Upper lobe of left lung (tissue), 6 donors: ENCODE data around the gene XRCC6. TPM values are rescaled to one million over a fixed set of nuclear protein-coding genes. Genes with fewer than 3 reads are reported as not detected.
A peak's percentile ranks its signal among the peaks of the same experiment; 100 is the strongest.

ENCODE experiments used
- ATAC-seq, 2 donors: fragments of 200-7000 bp; cut with Tn5 transposase; one replicate each; pipeline ENCODE4 v1.9.1; 2022; ENCODE audit warnings: mild to moderate bottlenecking in 2 of 2, moderate library complexity in 2 of 2; ENCODE audit not compliant: low FRiP score in 2 of 2
- DNase-seq, 2 donors: peaks; one replicate each; pipeline ENCODE4 v3.0.0-alpha.2; 2019 to 2020
- H3K27ac ChIP-seq, 4 donors: fragments of 200-600 bp; sonication (generic); one replicate each; pipeline ENCODE4 v1.5.1; 2016 to 2019
- H3K27me3 ChIP-seq, 4 donors: fragments of 200-600 bp; sonication (generic); one replicate each; pipeline ENCODE4 v1.5.1; 2017 to 2019
- H3K36me3 ChIP-seq, 4 donors: fragments of 200-600 bp; sonication (generic); one replicate each; pipeline ENCODE4 v1.5.1; 2016 to 2019
- H3K4me1 ChIP-seq, 4 donors: fragments of 200-600 bp; sonication (generic); one replicate each; pipeline ENCODE4 v1.5.1; 2018 to 2019
- H3K4me3 ChIP-seq, 4 donors: fragments of 200-600 bp; sonication (generic); one replicate each; pipeline ENCODE4 v1.5.1; 2017 to 2019; ENCODE audit warnings: mild to moderate bottlenecking in 2 of 4, moderate library complexity in 1 of 4
- H3K9me3 ChIP-seq, 4 donors: fragments of 200-600 bp; sonication (generic); one replicate each; pipeline ENCODE4 v1.5.1; 2018 to 2019
- CTCF ChIP-seq, 6 experiments: fragments of 450-650 bp in 4 of 6; fragments of 200-600 bp in 2 of 6; sonication (generic) in 2 of 6; IDR thresholded peaks; one replicate each; pipeline ENCODE4 v1.5.1; 2016 to 2019; ENCODE audit warnings: antibody characterized with exemption in 6 of 6
- EP300 ChIP-seq, 4 donors: sonication (generic); formaldehyde crosslinking; IDR thresholded peaks; one replicate each; pipeline ENCODE4 v1.5.1; 2017; ENCODE audit warnings: antibody characterized with exemption in 4 of 4, control low read depth in 2 of 4
- POLR2A ChIP-seq, 4 donors: fragments of 450-650 bp; IDR thresholded peaks; one replicate each; pipeline ENCODE4 v1.5.1; 2016 to 2017; ENCODE audit warnings: antibody characterized with exemption in 4 of 4, mild to moderate bottlenecking in 2 of 4
- POLR2AphosphoS5 ChIP-seq, 2 donors: sonication (generic); formaldehyde crosslinking; IDR thresholded peaks; one replicate each; pipeline ENCODE4 v1.5.1; 2017; ENCODE audit warnings: antibody characterized with exemption in 2 of 2
- WGBS, 2 donors: methylation state at CpG; one replicate each; pipeline ENCODE4 v1.1.5; 2017 to 2018; 5-methylcytosine and 5-hydroxymethylcytosine counted together
- total RNA-seq, 6 donors: library from RNA; depleted of rRNA in 4 of 6; stranded (reverse); fragments of >200 nt in 4 of 6; gene quantifications; one replicate each; pipeline versions ENCODE4 v1.1.0 to v1.2.1, GENCODE V29; 2016 to 2021
- donor health status: DM: no; HTN: no; CAD: no; lungs with moderate emphysema.
- donor health status: DM: no; HTN: yes; CAD: no; lungs with severe emphysema.

Gene XRCC6
- total RNA-seq, 6 donors from 2014 or later: 83.8 to 209 (median 167) TPM

GRCh38 chr22:41608386-41608785, 12.7 kb upstream of the XRCC6 start:
- H3K4me1 ChIP-seq: no peaks in the 10 kb centered on the region
- DNase-seq (no peak), ATAC-seq (no peak)
- 84 to 94% methylated on average over 3 of the region's 3 CpGs for WGBS, 2 donors
- no peak for TF ChIP-seq CTCF (IDR thresholded peaks at IDR 0.05)
- H3K9me3 ChIP-seq: no peaks in the 10 kb centered on the region
- H3K27ac ChIP-seq: no peak overlapping the region
- H3K4me3 ChIP-seq: no peak overlapping the region
- H3K27me3 ChIP-seq: no peaks in the 10 kb centered on the region
- peaks cover 3 to 38% (median 23%) of the 10 kb centered on the region in 4 donors for H3K36me3 ChIP-seq

GRCh38 chr22:41612603-41613306, 8.3 kb upstream of the XRCC6 start:
- Histone ChIP-seq H3K4me1 (peaks cover 0 to 4% (median 0%) of the 10 kb centered on the region in 4 donors), H3K9me3 (no peaks in the 10 kb centered on the region), H3K4me3 (no peak overlapping the region), H3K36me3 (peaks cover 0 to 5% (median 0%) of the 10 kb centered on the region in 4 donors), H3K27me3 (no peaks in the 10 kb centered on the region), H3K27ac (no peak overlapping the region)
- no peak for DNase-seq
- no peak for ATAC-seq
- WGBS, 2 donors: 92% methylated on average over 6 of the region's 6 CpGs
- no peak for TF ChIP-seq EP300 (IDR thresholded peaks at IDR 0.05)
- TF ChIP-seq POLR2A (IDR thresholded peaks at IDR 0.05): no peak
- TF ChIP-seq CTCF (IDR thresholded peaks at IDR 0.05): no peak
- TF ChIP-seq POLR2AphosphoS5 (IDR thresholded peaks at IDR 0.05): no peak

- Histone ChIP-seq H3K9me3 (no peaks in the 10 kb centered on the region), H3K4me3 (no peak overlapping the region), H3K27me3 (no peaks in the 10 kb centered on the region), H3K4me1 (peaks cover 0 to 11% (median 3%) of the 10 kb centered on the region in 4 donors), H3K36me3 (peaks cover 0 to 5% (median 0%) of the 10 kb centered on the region in 4 donors), H3K27ac (no peak overlapping the region)
- ATAC-seq: no peak
- WGBS, 2 donors: 93 to 100% methylated on average over 2 of the region's 2 CpGs
- no peak for DNase-seq
- TF ChIP-seq POLR2A (IDR thresholded peaks at IDR 0.05) (no peak), POLR2AphosphoS5 (IDR thresholded peaks at IDR 0.05) (no peak), CTCF (IDR thresholded peaks at IDR 0.05) (no peak), EP300 (IDR thresholded peaks at IDR 0.05) (no peak)
Measured at GRCh38 chr22:41613456-41613855, 7.6 kb upstream of the XRCC6 start.

GRCh38 chr22:41619979-41620588, 1.0 kb upstream of the XRCC6 start:
- H3K36me3 ChIP-seq: peaks cover 5 to 30% (median 22%) of the 10 kb centered on the region in 4 donors
- peak overlapping the region; percentile 94 to 98 (median 96) for H3K27ac ChIP-seq
- peak overlapping the region; percentile 74 to 99 (median 80) for H3K4me3 ChIP-seq
- no peaks in the 10 kb centered on the region for H3K9me3 ChIP-seq
- ATAC-seq (peak; percentile 18 to 52), DNase-seq (peak; percentile 40 to 79)
- TF ChIP-seq EP300 (IDR thresholded peaks at IDR 0.05): no peak
- no peak for TF ChIP-seq POLR2A (IDR thresholded peaks at IDR 0.05)
- TF ChIP-seq POLR2AphosphoS5 (IDR thresholded peaks at IDR 0.05): no peak
- TF ChIP-seq CTCF (IDR thresholded peaks at IDR 0.05): no peak
- WGBS, 2 donors: 2 to 3% methylated on average over 12 to 24 of the region's 24 CpGs
- no peaks in the 10 kb centered on the region for H3K27me3 ChIP-seq
- H3K4me1 ChIP-seq: peaks cover 26 to 57% (median 33%) of the 10 kb centered on the region in 4 donors
